ENCODE data around the gene OR6N1. TPM values are rescaled to one million over a fixed set of nuclear protein-coding genes. Genes with fewer than 3 reads are reported as not detected.

The OR6N1 gene
- total and polyA plus RNA-seq, 2 of the 4 experiments (the other 2 are of a cell fraction), result not detected

- Histone ChIP-seq H3K27me3 (ENCODE audit: control insufficient read depth, insufficient read depth, low read length) (no peaks in the 10 kb centered on the region), H3K23ac (ENCODE audit: low read depth, low read length) (no peak overlapping the region), H2BK120ac (ENCODE audit: low read depth, low read length) (no peak overlapping the region), H2AK5ac (ENCODE audit: low read depth, low read length) (no peak overlapping the region), H3K4ac (ENCODE audit: low read depth, low read length) (no peak overlapping the region), H3K18ac (ENCODE audit: low read depth, low read length) (no peak overlapping the region), H4K5ac (ENCODE audit: low read depth, low read length) (no peak overlapping the region), H4K8ac (ENCODE audit: low read depth in 2 of 2, low read length in 2 of 2) (no peak overlapping the region), H3K4me1 (ENCODE audit: control insufficient read depth, insufficient read depth, low read length) (no peaks in the 10 kb centered on the region), H3K56ac (ENCODE audit: extremely low read depth, insufficient read depth, low read length) (no peak overlapping the region), H2BK5ac (ENCODE audit: low read depth, low read length, poor library complexity, severe bottlenecking) (no peak overlapping the region), H3K79me1 (ENCODE audit: low read depth in 1 of 2, low read length in 2 of 2) (no peaks in the 10 kb centered on the region), H2BK20ac (ENCODE audit: low read depth, low read length) (no peak overlapping the region), H3K27ac (ENCODE audit: insufficient read depth, low read length) (no peak overlapping the region), H3K4me3 (ENCODE audit: insufficient read depth, low read depth, low read length) (no peak overlapping the region), H3K9me3 (ENCODE audit: control insufficient read depth, insufficient read depth, low read length) (no peaks in the 10 kb centered on the region), H2AK9ac (replicated peaks; ENCODE audit: low read depth, low read length, poor library complexity) (no peak overlapping the region), H2BK15ac (ENCODE audit: low read depth, low read length) (no peak overlapping the region), H3K36me3 (ENCODE audit: control insufficient read depth, insufficient read depth, low read length) (no peaks in the 10 kb centered on the region), H3K14ac (replicated peaks; ENCODE audit: low read depth, low read length) (no peak overlapping the region), H3K4me2 (ENCODE audit: low read depth, low read length) (no peak overlapping the region), H2AFZ (replicated peaks; ENCODE audit: low read length, poor library complexity) (no peak overlapping the region), H4K91ac (ENCODE audit: insufficient read depth, low read depth, low read length) (no peak overlapping the region), H3K9ac (ENCODE audit: low read depth, low read length) (no peak overlapping the region), H4K20me1 (ENCODE audit: insufficient read depth, low read length) (no peaks in the 10 kb centered on the region), H3K9me1 (ENCODE audit: insufficient read depth, low read length) (no peaks in the 10 kb centered on the region)
- TF ChIP-seq FOS (IDR thresholded peaks at IDR 0.05; ENCODE audit: low read depth, low read length) (no peak), CHD1 (IDR thresholded peaks at IDR 0.05; ENCODE audit: low read depth, low read length) (no peak), BHLHE40 (IDR thresholded peaks at IDR 0.05; ENCODE audit: low read depth, low read length) (no peak), MAFK (IDR thresholded peaks at IDR 0.05; ENCODE audit: low read depth, low read length) (no peak), MXI1 (IDR thresholded peaks at IDR 0.05; ENCODE audit: borderline replicate concordance, low read depth, low read length) (no peak), NFE2L2 (IDR thresholded peaks at IDR 0.05; ENCODE audit: low read depth, low read length) (no peak), CTCF (conservative IDR thresholded peaks at IDR 0.05; ENCODE audit: low read depth, low read length) (no peak), CEBPB (IDR thresholded peaks at IDR 0.05; ENCODE audit: low read depth, low read length) (no peak), POLR2A (IDR thresholded peaks at IDR 0.05; ENCODE audit: low read depth, low read length) (no peak), RFX5 (IDR thresholded peaks at IDR 0.05; ENCODE audit: low read depth, low read length) (no peak), MAZ (IDR thresholded peaks at IDR 0.05; ENCODE audit: borderline replicate concordance, low read depth, low read length) (no peak), SMC3 (IDR thresholded peaks at IDR 0.05; ENCODE audit: low read depth, low read length) (no peak), ELK1 (IDR thresholded peaks at IDR 0.05; ENCODE audit: borderline replicate concordance, low read depth, low read length) (no peak), RCOR1 (IDR thresholded peaks at IDR 0.05; ENCODE audit: insufficient replicate concordance, low read length) (no peak), RAD21 (IDR thresholded peaks at IDR 0.05; ENCODE audit: low read length) (no peak)
- TF ChIP-seq, protein P1, sequence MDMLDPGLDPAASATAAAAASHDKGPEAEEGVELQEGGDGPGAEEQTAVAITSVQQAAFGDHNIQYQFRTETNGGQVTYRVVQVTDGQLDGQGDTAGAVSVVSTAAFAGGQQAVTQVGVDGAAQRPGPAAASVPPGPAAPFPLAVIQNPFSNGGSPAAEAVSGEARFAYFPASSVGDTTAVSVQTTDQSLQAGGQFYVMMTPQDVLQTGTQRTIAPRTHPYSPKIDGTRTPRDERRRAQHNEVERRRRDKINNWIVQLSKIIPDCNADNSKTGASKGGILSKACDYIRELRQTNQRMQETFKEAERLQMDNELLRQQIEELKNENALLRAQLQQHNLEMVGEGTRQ (IDR thresholded peaks at IDR 0.05; ENCODE audit: low read depth, low read length), result no peak
- intact Hi-C loops (cut with micrococcal nuclease), result no loop called here
- dilution Hi-C loops (cut with HindIII; ENCODE audit: low sequenced_read_pairs, unreplicated experiment), result no loop called here
- in situ Hi-C loops (cut with MboI; ENCODE audit: low sequenced_read_pairs), result no loop called here
- POLR2A ChIA-PET (ENCODE audit: unreplicated experiment), result no interaction called here
- BruUV-seq (replicated peaks), result no TSS peak
- WGBS, 2 experiments (ENCODE audit: extremely low coverage in 2 of 2, insufficient read length in 1 of 2), result no CpG with 5 or more reads among the region's 4 CpGs
- CTCF ChIA-PET, result no interaction called here
- DNase-seq, result no peak
- ATAC-seq (ENCODE audit: low read depth), result no peak
Observed at GRCh38 chr1:158730453-158730852, 41.5 kb downstream of the OR6N1 start.
